Prostate gland (tissue), 2 donors: ENCODE results near the gene ZKSCAN5.

Source experiments
- CTCF ChIP-seq, 4 experiments: fragments of 200-600 bp in 2 of 4; fragments of 450-650 bp in 2 of 4; sonication (generic) in 2 of 4; IDR thresholded peaks; 1 replicate in 3 of 4; 2 replicates in 1 of 4; pipeline ENCODE4 v1.5.1; 2016 to 2019; ENCODE audit warnings: antibody characterized with exemption in 4 of 4, mild to moderate bottlenecking in 2 of 4, moderate library complexity in 2 of 4
- POLR2AphosphoS5 ChIP-seq: sonication (generic); formaldehyde crosslinking; IDR thresholded peaks from one replicate; pipeline ENCODE4 v1.6.1; 2017; ENCODE audit warnings: antibody characterized with exemption

GRCh38 chr7:99457050-99457649 is 47.3 kb upstream of the ZKSCAN5 start:
- TF ChIP-seq CTCF (IDR thresholded peaks at IDR 0.05) (no peak), POLR2AphosphoS5 (no peak)
